Adipose tissue (tissue), 3 donors: ENCODE results near the gene TMEM220. TPM values are rescaled to one million over a fixed set of nuclear protein-coding genes. Genes with fewer than 3 reads are reported as not detected.

Experiments used
- H3K27ac ChIP-seq: one replicate; pipeline ENCODE4 v1.5.1; 2013; ENCODE audit warnings: low read depth, low read length
- WGBS, 3 donors: extraction: QIAGEN DNeasy Blood & Tissue Kit; methylation state at CpG; one replicate each; pipeline ENCODE4 v1.1.7; 2013; 5-methylcytosine and 5-hydroxymethylcytosine counted together
- polyA plus RNA-seq, 3 donors: library from polyadenylated mRNA; stranded (reverse); fragments of 200-250 nt; gene quantifications; one replicate each; pipeline ENCODE4 v1.2.3, GENCODE V29; 2013
- donor health status: healthy with polysubstance abuse.
- donor health status: Bipolar disorder and iron deficiency.
- donor health status: healthy.

The TMEM220 gene
- polyA plus RNA-seq, 3 donors: 5.2 to 21.0 (median 18.1) TPM

DNA sequence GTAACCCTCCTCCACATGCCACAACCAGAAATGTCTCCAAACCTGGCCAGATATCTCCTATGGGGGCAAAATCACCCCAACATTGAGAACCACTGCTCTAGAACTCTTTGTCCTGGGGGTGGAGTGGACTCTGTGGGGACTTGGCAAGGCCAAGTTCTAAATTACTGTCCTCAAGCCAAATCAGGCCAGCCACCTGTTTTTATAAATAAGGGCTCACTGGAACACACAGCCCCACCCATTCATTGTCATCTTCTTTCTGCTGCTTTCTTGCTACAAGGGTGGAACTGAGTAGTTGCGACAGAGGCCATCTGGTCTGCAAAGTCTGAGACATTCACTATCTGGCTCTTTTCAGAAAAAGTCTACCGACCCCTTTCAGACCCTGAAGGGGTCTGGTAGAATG lies 26.8 kb upstream of the TMEM220 start:
- 65 to 80% (median 68%) methylated on average over 2 of the region's 2 CpGs for WGBS, 3 donors
- H3K27ac ChIP-seq: no peak overlapping the region

DNA sequence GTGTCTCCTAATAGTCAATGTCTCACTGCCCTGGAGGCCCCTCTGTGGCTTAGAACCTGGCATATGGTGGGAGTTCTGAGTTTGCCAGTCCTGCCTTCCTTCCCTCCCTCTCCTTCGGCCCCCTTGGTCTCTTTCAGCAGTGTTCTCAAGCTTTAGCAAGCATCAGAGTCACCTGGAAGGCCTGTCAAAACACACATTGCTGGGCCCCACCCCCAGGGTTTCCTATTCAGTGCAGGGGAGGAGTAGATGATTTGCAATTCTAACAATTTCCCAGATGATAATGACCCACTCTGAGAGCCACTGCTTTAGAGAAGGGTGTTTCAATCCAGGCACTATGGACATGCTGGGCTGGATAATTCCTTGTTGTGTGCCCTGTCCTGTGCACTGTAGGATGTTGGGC lies 26.4 kb upstream of the TMEM220 start:
- no peak overlapping the region for H3K27ac ChIP-seq
- WGBS, 3 donors: 71 to 80% (median 71%) methylated on average over 1 of the region's 1 CpG

DNA sequence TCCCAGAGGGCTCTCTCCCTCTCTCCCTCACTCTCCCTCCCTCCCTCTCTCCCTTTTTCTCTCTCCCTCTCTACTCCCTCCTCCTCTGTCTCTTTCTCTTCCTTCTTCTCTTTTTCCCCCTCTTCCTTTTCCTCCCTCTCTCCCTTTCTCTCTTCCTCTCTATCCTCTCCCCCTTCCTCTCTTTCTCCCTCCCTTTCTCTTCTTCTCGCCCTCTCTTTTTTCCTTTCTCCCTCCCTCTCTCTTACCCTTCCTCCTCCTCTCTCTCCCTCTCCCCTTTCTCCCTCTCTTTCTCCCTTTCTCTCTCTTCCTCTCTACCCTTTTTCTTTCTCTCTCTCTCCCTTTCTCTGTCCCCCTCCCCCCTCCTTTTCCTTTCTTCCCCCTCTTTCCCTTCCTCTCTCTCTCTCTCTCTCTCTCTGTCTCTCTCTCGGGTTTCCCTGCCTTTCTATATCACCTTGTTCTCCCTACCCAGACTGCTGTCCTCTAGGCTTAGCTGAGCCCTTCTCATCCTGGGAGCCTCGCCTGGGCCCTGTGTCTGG lies 25.8 kb upstream of the TMEM220 start:
- WGBS, 3 donors: 84 to 94% (median 86%) methylated on average over 3 of the region's 3 CpGs
- H3K27ac ChIP-seq: no peak overlapping the region

DNA sequence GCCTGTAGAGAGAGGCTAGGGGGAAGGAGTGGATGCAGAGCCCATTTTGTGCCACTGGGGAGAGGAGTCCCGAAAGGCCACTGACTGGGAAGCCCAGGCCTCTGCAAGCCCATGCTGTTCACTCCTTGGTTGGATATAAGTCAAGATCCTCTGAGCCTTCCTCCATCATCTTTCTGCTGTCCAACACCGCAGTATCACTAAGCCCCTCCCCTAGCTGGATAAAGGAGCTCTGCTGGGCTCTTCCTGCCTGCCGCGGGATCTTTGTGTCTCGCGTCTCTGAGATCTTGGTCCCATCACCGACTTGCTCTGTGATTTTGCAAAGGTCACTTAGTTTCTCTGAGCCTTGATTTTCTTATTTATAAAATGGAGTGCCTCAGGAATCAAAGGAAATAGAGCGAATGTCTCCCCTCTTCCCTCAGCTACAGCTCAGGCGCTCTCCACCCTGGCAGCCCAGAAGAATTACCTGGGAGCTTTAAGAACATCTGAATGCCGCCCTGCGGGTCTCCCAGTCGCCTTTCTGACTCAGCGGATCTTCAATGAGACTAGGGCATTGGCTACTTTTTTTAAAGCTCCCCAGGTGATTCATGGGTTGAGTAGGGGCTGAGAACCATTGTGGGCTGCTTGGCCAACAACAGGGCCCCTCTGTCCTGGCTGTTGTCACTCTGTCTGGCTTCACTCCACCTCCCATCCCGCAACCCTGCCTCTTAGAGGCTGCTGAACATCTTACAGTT lies 25.2 kb upstream of the TMEM220 start:
- no peak overlapping the region for H3K27ac ChIP-seq
- WGBS, 3 donors: 51 to 73% (median 61%) methylated on average over 14 of the region's 14 CpGs

DNA sequence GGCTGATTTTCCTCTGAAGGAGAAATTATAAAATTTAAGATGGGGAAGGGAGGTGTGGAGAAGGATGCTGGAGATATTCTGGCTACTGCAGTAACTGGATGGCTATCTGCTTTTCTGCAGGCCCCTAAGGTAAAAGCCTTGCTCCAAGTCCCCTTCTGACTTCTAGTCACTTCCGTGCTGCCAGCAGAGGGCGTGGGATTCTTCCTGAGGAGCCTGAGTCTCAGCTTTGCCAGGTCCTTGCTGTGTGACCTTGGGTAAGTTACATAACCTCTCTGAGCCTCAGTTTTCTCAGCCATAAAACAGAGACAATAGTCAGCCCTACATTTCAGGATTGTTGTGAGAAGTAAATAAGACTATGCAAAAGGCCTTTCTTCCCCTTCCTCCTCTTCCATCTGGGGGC lies 24.3 kb upstream of the TMEM220 start:
- H3K27ac ChIP-seq: no peak overlapping the region
- 38 to 56% (median 43%) methylated on average over 2 of the region's 2 CpGs for WGBS, 3 donors

DNA sequence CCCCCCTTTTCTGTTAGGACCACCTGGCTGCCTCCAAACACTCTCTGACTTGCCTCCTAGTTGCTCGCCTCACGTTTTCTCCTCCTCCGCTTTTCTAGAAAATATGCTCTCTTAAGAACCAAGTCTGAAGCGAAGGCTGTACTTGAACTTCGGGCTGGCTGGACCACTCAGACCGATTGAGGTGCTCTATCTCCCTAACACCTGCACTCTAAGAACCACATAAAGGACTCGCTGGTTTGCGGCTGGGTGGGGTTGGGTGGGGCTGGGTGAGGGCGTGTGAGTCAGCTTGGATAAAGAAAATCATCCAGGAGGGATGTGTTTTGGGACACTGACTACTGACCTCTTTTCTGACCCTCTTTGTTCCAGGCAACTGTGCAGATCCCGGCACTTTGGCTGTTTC lies 22.9 kb upstream of the TMEM220 start:
- 80 to 92% (median 87%) methylated on average over 10 of the region's 10 CpGs for WGBS, 3 donors

DNA sequence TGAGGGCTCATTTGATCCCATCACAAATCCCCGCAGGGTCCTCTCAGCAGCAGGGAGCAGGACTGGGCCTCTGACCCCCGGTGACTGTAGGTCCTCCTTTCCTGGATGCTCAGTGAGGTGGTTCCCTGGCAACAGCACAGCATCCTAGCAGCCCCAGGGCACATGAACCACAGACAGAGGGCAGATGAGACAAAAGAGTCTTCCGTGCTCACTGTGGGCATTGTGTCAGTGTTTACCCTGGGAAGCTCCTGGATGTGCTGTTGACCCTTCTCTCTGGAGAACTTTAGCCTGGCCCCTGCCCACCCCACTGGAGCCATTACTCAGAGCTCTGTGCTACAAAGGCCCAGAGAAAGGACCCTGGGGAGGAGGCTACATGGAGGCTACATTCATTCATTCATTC lies 21.7 kb upstream of the TMEM220 start:
- 87 to 89% (median 88%) methylated on average over 3 of the region's 3 CpGs for WGBS, 3 donors
- no peak overlapping the region for H3K27ac ChIP-seq

More for the DNA sequence above, 22.9 kb upstream of the TMEM220 start:
- H3K27ac ChIP-seq: no peak overlapping the region

DNA sequence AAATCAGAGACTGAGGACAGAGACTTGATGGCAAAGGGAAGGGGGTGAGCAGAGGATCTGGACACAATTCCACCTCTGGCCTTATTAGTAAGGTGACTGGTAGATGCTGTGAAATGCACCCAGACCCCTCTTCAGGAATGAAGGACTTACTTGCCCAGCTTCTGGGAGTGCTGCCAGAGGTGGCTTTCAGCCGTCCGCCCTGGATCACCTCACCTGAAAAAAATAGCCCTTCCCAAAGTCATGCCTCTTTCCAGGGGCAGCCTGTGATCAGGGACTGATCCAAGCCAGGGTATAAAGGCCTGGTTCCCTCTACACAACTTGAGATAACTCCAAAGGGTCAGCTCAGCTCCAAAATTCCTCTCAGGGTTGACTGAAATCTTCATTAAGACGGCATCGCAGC lies 20.4 kb upstream of the TMEM220 start:
- H3K27ac ChIP-seq: no peak overlapping the region
- 90 to 95% (median 95%) methylated on average over 4 of the region's 4 CpGs for WGBS, 3 donors

DNA sequence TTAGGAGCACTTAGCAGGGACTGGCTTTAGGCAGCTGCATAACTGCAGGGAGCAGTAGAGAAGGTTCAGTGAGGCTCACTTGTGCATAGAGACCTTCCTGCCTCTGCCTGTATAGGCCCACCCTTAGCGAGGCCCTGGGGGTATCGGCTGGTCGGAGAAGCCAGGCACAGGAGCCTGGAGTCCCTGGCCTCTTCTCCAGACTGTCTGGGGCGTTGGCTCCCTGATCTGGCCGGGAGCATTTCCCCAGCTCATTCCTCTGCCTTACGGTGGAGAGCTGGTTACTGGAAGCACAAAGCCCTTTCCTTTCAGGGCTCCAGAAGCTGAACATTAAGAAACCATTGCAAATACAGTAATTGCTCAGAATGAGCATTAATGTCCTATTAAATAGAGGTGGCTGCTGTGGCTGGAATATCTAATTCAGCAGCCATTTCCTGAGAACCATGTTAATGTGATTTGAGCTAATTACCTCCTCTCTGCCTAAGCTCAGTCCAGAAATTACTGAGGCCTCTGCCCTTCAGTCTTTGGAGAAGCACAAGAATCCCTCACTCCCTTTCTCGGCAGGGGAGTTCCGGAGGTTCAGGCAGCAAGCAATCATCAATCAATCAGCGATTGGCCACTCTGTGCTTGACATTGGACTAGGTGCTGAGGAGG lies 18.8 kb upstream of the TMEM220 start:
- no peak overlapping the region for H3K27ac ChIP-seq
- 52 to 64% (median 55%) methylated on average over 9 of the region's 9 CpGs for WGBS, 3 donors

DNA sequence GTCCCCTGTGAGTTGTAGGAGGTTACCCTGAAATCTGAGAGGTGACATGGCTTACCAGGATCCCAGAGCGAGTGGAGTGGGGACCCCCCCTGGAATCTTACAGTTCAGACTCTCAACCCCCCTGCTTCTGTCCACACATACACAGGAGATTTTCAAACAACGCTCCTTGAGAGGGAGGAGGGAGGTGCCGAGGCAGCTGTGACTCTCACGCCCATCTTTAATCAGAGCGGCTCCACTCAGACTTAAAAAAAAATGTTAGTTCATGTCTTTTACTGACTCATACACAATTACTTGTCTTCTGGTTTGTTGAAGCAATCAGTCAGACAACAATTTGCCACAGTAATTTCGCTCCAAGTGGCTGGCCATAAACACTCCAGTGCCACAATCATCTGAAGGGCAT lies 15.4 kb upstream of the TMEM220 start:
- H3K27ac ChIP-seq: no peak overlapping the region
- WGBS, 3 donors: 51 to 56% (median 51%) methylated on average over 6 of the region's 6 CpGs

DNA sequence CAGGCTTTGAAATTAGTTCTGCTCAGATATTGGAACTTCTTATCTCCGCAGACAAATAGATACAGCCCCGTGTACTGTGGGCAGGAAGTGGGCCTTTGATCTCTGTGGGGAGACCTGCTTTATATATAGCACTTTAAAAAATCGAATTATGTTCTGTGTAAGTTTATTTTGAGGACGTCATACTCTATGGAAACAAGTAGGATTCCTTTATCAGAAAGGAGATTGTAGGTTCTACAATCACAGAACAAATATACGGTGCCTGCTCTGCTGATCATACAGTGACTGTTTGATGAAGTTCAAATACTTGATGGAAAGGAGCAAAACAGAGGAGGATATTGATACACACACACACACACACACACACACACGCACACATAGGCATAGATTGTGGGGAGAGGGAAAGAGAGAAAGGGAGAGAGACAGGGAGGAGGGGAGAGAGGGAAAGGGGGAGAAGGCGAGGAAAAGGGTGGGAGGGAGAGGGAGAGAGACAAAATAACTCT lies 14.7 kb upstream of the TMEM220 start:
- H3K27ac ChIP-seq: no peak overlapping the region
- WGBS, 3 donors: 24 to 50% (median 48%) methylated on average over 7 of the region's 7 CpGs

DNA sequence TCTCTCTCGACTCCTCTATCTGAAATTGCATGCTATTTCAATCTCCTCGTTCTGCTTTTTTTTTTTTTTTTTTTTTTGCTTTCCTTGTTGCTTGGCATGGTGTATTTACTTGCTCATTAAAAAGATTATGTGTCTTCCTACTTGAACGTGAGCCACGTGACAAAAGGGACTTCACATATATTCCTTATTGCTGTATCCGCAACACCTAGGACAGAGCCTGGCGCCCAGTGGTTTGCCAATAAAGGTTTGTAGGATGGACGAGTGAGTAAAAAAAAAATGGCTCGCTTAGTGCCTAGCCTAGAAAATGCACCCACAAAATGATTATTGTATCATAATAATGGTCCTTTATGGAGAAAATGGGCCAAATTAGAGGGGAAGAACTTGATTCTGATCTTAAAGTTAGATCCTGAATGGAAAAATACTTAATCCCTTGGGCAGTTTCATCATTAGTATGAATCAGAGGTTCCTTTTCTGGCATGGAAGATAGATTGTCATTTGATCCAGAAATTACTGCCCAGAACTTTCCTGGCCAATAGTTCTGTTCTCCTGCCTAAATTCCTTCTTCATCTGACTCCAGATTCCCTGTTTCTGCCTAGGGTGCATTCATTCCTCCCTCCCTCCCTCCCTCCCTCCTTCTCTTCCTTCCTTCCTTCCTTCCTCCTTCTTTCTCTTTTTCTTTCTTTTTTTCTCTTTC lies 13.6 kb upstream of the TMEM220 start:
- 63 to 75% (median 63%) methylated on average over 8 of the region's 8 CpGs for WGBS, 3 donors
- no peak overlapping the region for H3K27ac ChIP-seq

DNA sequence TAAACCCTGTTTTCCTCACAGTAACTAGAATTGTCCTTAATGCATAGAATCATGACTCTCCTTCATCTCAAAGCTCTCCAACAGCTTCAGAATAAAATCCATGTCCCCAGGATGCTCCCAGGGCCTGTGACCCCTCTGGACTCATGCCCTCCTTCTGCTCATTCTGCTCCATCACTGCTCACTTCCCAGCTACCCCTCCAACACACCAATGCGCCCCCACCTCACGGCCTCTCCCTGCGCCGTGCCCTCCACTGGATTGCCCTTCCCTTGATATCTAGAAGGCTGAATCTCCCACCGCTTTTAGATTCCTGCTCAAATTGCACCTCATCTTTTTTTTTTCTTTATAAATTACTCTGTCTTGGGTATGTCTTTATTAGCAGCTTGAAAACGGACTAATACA lies 12.6 kb upstream of the TMEM220 start:
- WGBS, 3 donors: 94 to 95% (median 94%) methylated on average over 6 of the region's 6 CpGs
- no peak overlapping the region for H3K27ac ChIP-seq

DNA sequence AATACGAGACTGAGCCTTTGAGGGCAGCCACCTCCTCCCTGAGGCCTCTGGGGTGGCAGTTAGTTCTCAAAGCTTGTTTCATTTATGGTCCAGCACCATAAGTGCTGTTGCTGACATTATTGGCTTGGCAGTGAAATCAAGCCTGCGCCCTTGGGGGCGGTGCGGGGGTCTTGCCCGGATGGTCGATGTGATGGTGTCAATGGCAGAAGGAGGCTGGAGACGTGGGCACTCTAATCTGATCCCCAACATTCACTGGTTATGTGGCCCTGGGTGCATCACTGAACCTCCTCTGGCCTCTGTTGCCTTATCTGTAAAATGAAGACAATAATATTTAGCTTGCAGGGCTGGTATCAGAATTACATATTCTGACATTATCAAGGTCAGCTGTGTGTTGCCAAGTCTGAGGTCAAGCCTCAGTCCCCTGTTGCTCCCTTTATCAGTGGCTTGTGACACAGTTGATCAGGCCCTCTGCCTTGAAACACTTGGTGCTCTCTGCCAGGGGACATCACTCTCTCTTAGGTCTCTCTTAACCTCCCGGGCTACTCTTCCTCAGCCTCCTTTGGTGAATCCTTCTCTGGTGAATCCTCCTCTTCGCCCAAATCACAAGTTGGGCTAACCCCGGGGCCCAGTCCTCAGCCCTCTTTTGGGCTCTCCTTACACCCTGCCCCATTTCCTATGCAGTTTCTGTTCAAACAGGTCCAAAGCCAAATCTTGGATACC lies 11.8 kb upstream of the TMEM220 start:
- no peak overlapping the region for H3K27ac ChIP-seq
- 90 to 95% (median 93%) methylated on average over 10 of the region's 10 CpGs for WGBS, 3 donors

DNA sequence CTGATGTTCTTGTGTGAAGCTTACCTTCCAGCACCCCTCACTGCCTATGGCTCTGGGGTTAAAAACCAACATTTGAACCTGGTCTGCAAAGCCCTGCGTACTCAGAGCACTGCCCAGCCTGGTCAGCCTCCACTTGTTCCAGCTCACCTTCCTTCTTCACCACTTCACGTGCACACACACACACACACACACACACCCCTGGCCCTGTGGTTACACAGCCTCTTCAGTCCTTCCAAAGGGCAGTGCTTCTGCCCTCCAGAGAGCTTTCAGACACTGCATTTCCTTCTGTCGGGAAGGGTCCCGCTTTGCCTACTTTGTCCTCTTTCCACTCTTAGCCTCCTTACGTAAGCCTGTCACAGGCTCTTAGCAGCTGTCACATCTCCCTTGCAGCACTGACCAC lies 9.6 kb upstream of the TMEM220 start:
- WGBS, 3 donors: 81 to 91% (median 82%) methylated on average over 5 of the region's 5 CpGs
- H3K27ac ChIP-seq: no peak overlapping the region

DNA sequence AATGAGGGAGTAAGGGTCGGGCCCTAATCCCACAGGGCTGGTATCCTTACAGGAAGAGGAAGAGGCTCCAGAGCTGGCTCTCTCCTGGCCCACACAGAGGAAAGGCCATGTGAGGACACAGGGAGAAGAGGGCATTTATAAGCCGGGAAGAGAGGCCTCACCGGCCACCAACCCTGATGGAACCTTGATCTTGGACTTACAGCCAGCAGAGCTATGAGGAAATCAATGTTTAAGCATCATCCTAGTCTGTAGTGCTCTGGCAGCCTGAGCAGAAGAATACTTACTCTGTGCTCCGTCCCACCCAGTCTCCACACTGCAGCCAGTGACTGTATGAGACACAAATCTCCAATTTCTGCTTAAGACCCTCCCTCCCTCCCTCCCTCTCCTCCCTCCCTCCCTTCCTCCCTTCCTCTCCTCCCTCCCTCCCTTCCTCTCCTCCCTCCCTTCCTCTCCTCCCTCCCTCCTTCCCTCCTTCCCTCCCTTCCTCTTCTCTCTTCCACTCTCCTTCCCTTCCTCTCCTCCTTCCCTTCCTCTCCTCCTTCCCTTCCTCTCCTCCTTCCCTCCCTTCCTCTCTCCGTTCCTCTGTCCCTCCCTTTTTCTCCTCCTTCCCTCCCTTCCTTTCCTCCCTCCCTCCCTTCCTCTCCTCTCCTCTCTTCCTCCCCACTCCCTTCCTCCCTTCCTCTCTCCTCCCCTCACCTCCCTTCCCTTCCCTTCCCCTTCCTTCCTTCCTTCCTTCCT lies 8.9 kb upstream of the TMEM220 start:
- H3K27ac ChIP-seq: no peak overlapping the region
- 47 to 68% (median 54%) methylated on average over 5 of the region's 5 CpGs for WGBS, 3 donors

DNA sequence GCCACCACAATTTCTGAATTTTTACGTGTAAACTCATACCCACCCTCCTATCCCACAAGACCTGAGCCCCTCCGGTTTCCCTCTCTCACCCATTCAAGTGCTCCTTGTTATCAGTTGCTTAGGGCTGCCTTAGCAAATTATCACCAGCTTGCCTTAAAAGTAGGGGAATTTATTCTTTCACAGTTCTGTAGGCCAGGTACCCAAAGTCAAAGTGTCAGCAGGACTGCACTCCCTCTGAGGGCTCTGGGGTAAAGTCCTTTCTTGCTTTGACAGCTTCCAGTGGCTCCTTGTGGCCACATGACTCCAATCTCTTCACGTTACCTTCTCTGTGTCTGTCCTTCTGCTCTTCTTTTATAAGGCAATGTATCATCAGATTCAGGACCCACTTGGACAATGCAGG lies 7.9 kb upstream of the TMEM220 start:
- 78 to 80% (median 80%) methylated on average over 3 of the region's 3 CpGs for WGBS, 3 donors
- no peak overlapping the region for H3K27ac ChIP-seq

DNA sequence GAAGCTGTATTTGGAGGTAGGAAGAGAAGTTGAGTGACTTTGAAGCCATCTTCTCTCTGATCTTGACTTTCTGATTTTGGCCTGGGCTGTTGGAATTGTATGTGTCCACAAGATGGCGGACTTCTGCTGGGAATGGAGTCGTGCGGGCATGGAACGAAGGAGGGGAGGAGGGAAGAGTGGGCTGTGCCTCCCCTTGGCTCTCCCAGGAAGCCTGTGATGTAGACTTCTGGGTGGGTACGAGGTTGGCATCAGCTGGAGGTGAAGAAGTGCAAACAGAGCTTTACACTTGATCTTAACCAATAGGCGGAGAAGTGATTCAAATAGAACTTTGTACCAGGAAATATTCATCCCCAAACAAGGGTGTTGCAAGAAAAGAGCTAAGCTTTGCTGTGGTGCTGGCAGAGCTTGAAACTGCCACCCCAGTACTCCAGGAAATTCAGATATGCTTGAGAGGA lies 7.4 kb upstream of the TMEM220 start:
- WGBS, 3 donors: 5 to 14% (median 12%) methylated on average over 6 of the region's 6 CpGs
- H3K27ac ChIP-seq: no peak overlapping the region
